ENCODE measurements around the gene ITPKB.
"Not testable (repeated sequence)": the region's sequence is repeated elsewhere in the genome, so short reads cannot be mapped to it uniquely, and the experiment has no call there.

Gene ITPKB

GRCh38 chr1:226604560-226605317, 134.3 kb downstream of the ITPKB start:
- in situ Hi-C loops (cut with MboI; ENCODE audit: low pct_unique_long_range_greater_than_20kb, low sequenced_read_pairs), result loop anchor here (25.0 kb wide), 1 partner anchor 833 kb away; no protein-coding TSS in a partner anchor
- DNase-seq, result no peak

- in situ Hi-C loops (cut with MboI; ENCODE audit: low pct_unique_long_range_greater_than_20kb, low sequenced_read_pairs), result loop anchor here (25.0 kb wide), 1 partner anchor 833 kb away; no protein-coding TSS in a partner anchor
- DNase-seq, result no peak
Observed at GRCh38 chr1:226603858-226604559, 135.1 kb downstream of the ITPKB start.

- in situ Hi-C loops (cut with MboI; ENCODE audit: low pct_unique_long_range_greater_than_20kb, low sequenced_read_pairs), result loop anchor here (25.0 kb wide), 1 partner anchor 834 kb away; no protein-coding TSS in a partner anchor
- DNase-seq, result no peak
Observed at GRCh38 chr1:226603022-226603857, 135.8 kb downstream of the ITPKB start.

GRCh38 chr1:226602186-226603021, 136.7 kb downstream of the ITPKB start:
- in situ Hi-C loops (cut with MboI; ENCODE audit: low pct_unique_long_range_greater_than_20kb, low sequenced_read_pairs), result loop anchor here (25.0 kb wide), 1 partner anchor 835 kb away; no protein-coding TSS in a partner anchor
- DNase-seq, result no peak

- in situ Hi-C loops (cut with MboI; ENCODE audit: low pct_unique_long_range_greater_than_20kb, low sequenced_read_pairs), result loop anchor here (25.0 kb wide), 1 partner anchor 836 kb away; no protein-coding TSS in a partner anchor
- no peak for DNase-seq
Observed at GRCh38 chr1:226601456-226601855, 137.6 kb downstream of the ITPKB start.

GRCh38 chr1:226600254-226600653, 138.8 kb downstream of the ITPKB start:
- no peak for DNase-seq
- in situ Hi-C loops (cut with MboI; ENCODE audit: low pct_unique_long_range_greater_than_20kb, low sequenced_read_pairs), result loop anchor here (25.0 kb wide), 1 partner anchor 837 kb away; no protein-coding TSS in a partner anchor

- no peak for DNase-seq
- in situ Hi-C loops (cut with MboI; ENCODE audit: low pct_unique_long_range_greater_than_20kb, low sequenced_read_pairs), result loop anchor here (25.0 kb wide), 1 partner anchor 838 kb away; no protein-coding TSS in a partner anchor
Observed at GRCh38 chr1:226599636-226600238, 139.3 kb downstream of the ITPKB start.

- DNase-seq; in situ Hi-C loops (cut with MboI; ENCODE audit: low pct_unique_long_range_greater_than_20kb, low sequenced_read_pairs): not testable (repeated sequence)
Observed at GRCh38 chr1:226598955-226599354, 140.1 kb downstream of the ITPKB start.

- DNase-seq, result no peak
- in situ Hi-C loops (cut with MboI; ENCODE audit: low pct_unique_long_range_greater_than_20kb, low sequenced_read_pairs), result no loop called here
Observed at GRCh38 chr1:226598455-226598849, 140.6 kb downstream of the ITPKB start.

GRCh38 chr1:226597616-226598454, 141.2 kb downstream of the ITPKB start:
- in situ Hi-C loops (cut with MboI; ENCODE audit: low pct_unique_long_range_greater_than_20kb, low sequenced_read_pairs), result no loop called here
- DNase-seq, result no peak

GRCh38 chr1:226596531-226597165, 142.4 kb downstream of the ITPKB start:
- in situ Hi-C loops (cut with MboI; ENCODE audit: low pct_unique_long_range_greater_than_20kb, low sequenced_read_pairs), result no loop called here
- DNase-seq, result no peak

- in situ Hi-C loops (cut with MboI; ENCODE audit: low pct_unique_long_range_greater_than_20kb, low sequenced_read_pairs), result no loop called here
- no peak for DNase-seq
Observed at GRCh38 chr1:226593541-226593940, 145.5 kb downstream of the ITPKB start.

GRCh38 chr1:226590614-226591013, 148.5 kb downstream of the ITPKB start:
- in situ Hi-C loops (cut with MboI; ENCODE audit: low pct_unique_long_range_greater_than_20kb, low sequenced_read_pairs), result no loop called here

GRCh38 chr1:226589008-226589733, 149.9 kb downstream of the ITPKB start:
- DNase-seq, result no peak
- in situ Hi-C loops (cut with MboI; ENCODE audit: low pct_unique_long_range_greater_than_20kb, low sequenced_read_pairs), result no loop called here

More at GRCh38 chr1:226590614-226591013, 148.5 kb downstream of the ITPKB start:
- no peak for DNase-seq

GRCh38 chr1:226588484-226588883, 150.6 kb downstream of the ITPKB start:
- DNase-seq, result no peak
- in situ Hi-C loops (cut with MboI; ENCODE audit: low pct_unique_long_range_greater_than_20kb, low sequenced_read_pairs), result no loop called here
